Measurements from ENCODE around the gene KSR1. TPM values are rescaled to one million over a fixed set of nuclear protein-coding genes. Genes with fewer than 3 reads are reported as not detected.
"Not testable (repeated sequence)": the region's sequence is repeated elsewhere in the genome, so short reads cannot be mapped to it uniquely, and the experiment has no call there.

KSR1 gene
- polyA plus RNA-seq, 4 donors, result 34.9 to 88.9 (median 57.6) TPM

- no peak for DNase-seq (ENCODE audit: low read depth in 4 of 4, low spot score in 2 of 4)
These were observed 30.3 kb upstream of the KSR1 start for GRCh38 chr17:27425991-27426390.

GRCh38 chr17:27426471-27426870 lies 29.8 kb upstream of the KSR1 start:
- DNase-seq (ENCODE audit: low read depth in 4 of 4, low spot score in 2 of 4), result not testable (repeated sequence)

- not testable (repeated sequence) for DNase-seq (ENCODE audit: low read depth in 4 of 4, low spot score in 2 of 4)
These were observed 28.9 kb upstream of the KSR1 start for GRCh38 chr17:27427166-27427862.

- no peak for DNase-seq (ENCODE audit: low read depth in 4 of 4, low spot score in 2 of 4)
These were observed 27.3 kb upstream of the KSR1 start for GRCh38 chr17:27428781-27429505.

GRCh38 chr17:27429666-27430382 lies 26.4 kb upstream of the KSR1 start:
- no peak for DNase-seq (ENCODE audit: low read depth in 4 of 4, low spot score in 2 of 4)

- DNase-seq (ENCODE audit: low read depth in 4 of 4, low spot score in 2 of 4), result no peak
These were observed 25.8 kb upstream of the KSR1 start for GRCh38 chr17:27430383-27430840.

- peak in 1 of 4 donors; percentile 4 for DNase-seq (ENCODE audit: low read depth in 4 of 4, low spot score in 2 of 4)
These were observed 25.3 kb upstream of the KSR1 start for GRCh38 chr17:27430882-27431491.

GRCh38 chr17:27433521-27433920 lies 22.7 kb upstream of the KSR1 start:
- no peak for DNase-seq (ENCODE audit: low read depth in 4 of 4, low spot score in 2 of 4)

- DNase-seq (ENCODE audit: low read depth in 4 of 4, low spot score in 2 of 4), result not testable (repeated sequence)
These were observed 20.7 kb upstream of the KSR1 start for GRCh38 chr17:27435431-27436070.

GRCh38 chr17:27438348-27438998 lies 17.8 kb upstream of the KSR1 start:
- no peak for DNase-seq (ENCODE audit: low read depth in 4 of 4, low spot score in 2 of 4)

- DNase-seq (ENCODE audit: low read depth in 4 of 4, low spot score in 2 of 4), result no peak
These were observed 16.9 kb upstream of the KSR1 start for GRCh38 chr17:27439342-27439741.

- DNase-seq (ENCODE audit: low read depth in 4 of 4, low spot score in 2 of 4), result no peak
These were observed 13.5 kb upstream of the KSR1 start for GRCh38 chr17:27442702-27443101.

- DNase-seq (ENCODE audit: low read depth in 4 of 4, low spot score in 2 of 4), result no peak
These were observed 12.8 kb upstream of the KSR1 start for GRCh38 chr17:27443491-27443890.

GRCh38 chr17:27445971-27446370 lies 10.3 kb upstream of the KSR1 start:
- DNase-seq (ENCODE audit: low read depth in 4 of 4, low spot score in 2 of 4), result no peak

GRCh38 chr17:27446569-27447301 lies 9.5 kb upstream of the KSR1 start:
- no peak for DNase-seq (ENCODE audit: low read depth in 4 of 4, low spot score in 2 of 4)

GRCh38 chr17:27448534-27448933 lies 7.7 kb upstream of the KSR1 start:
- not testable (repeated sequence) for DNase-seq (ENCODE audit: low read depth in 4 of 4, low spot score in 2 of 4)

- no peak for DNase-seq (ENCODE audit: low read depth in 4 of 4, low spot score in 2 of 4)
These were observed 6.7 kb upstream of the KSR1 start for GRCh38 chr17:27449541-27449940.

GRCh38 chr17:27449988-27450387 lies 6.3 kb upstream of the KSR1 start:
- DNase-seq (ENCODE audit: low read depth in 4 of 4, low spot score in 2 of 4), result no peak

- DNase-seq (ENCODE audit: low read depth in 4 of 4, low spot score in 2 of 4), result no peak
These were observed 5.8 kb upstream of the KSR1 start for GRCh38 chr17:27450416-27450815.

Measured in left renal cortex interstitium (tissue), 4 donors.